GM21528 (cell line): ENCODE measurements around the gene GRK3.

Source experiments
- ATAC-seq: cut with Tn5 transposase; IDR thresholded peaks from one replicate; pipeline ENCODE4 v1.9.1; 2021; ENCODE audit warnings: mild to moderate bottlenecking, moderate library complexity; ENCODE audit not compliant: unreplicated experiment, low FRiP score

Gene GRK3

DNA sequence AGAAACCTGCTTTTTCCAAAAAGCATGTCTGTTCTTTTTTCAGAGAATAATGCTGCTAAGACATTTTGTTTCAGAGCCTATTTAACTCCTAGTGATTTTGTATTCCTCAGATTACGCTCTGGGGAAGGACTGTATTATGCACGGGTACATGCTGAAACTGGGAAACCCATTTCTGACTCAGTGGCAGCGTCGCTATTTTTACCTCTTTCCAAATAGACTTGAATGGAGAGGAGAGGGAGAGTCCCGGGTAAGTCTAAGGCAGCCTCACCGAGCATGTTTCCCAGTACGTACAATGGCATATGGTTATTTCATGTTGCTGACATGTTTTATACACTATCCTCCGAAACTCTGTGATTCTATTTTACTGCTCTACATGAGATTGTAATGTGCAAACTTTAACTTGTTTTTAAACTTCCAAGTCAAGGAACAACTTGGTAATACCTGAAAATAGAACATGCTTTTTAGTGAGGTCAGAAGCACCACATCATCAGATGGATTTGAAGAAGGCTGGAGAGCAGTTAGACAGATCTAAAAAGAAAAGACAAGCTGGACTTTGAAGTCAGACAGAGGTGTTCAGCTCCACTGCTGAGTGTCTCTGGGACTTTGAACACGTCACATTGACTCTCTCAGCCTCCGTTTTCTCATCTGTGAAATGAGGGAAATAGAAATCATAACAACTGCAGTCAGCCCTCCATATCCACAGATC, 153.8 kb downstream of the GRK3 start:
- ATAC-seq, result no peak

DNA sequence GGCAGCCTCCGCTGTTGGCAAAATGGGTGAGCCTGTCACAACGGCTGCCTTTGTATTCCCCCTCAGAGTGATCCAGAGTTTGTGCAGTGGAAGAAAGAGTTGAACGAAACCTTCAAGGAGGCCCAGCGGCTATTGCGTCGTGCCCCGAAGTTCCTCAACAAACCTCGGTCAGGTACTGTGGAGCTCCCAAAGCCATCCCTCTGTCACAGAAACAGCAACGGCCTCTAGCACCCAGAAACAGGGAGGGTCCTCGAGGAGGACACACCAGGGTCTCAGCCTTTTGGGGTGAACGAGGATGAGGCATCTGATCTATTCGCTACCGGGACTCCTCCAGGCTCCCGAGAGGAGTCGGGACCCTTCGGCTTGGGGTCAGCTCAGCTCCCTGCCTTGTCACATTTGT, 157.7 kb downstream of the GRK3 start:
- no peak for ATAC-seq

DNA sequence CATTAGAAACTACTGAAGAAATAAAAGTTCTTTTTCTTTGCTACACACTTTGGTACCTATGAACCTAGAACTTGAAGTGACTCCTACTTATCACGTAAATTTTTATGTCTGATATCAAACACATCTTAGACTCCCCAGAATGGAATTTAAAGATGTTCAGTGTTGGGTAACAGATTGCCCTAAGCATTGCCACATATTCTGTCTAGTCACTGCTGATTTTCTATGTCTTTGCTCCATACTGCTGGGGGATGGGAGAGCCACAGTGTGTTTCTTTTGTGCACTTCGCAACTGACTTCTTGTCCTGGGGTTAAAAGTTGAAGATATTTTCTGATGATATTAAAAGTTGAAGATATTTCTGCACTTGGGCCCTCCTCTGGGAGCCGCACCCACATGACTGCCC, 158.2 kb downstream of the GRK3 start:
- no peak for ATAC-seq

DNA sequence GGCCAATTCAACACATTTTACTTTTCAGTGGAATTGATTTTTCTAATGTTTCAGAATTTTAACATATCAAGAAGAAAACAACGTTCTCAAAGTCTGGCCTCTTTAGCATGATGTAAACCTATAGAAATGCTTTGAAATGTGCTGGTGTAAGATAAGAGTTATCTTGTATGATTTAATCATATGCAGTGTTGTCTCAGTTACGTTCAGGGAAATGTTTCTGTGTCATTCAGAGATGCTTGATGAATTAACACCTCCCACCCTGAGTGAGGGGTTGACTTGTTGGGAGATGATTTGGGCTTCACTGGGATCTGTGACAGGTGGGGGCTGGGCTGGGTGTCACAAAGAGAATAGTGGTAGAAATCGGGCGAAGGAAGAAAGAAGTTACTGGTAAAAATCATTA, 161.8 kb downstream of the GRK3 start:
- ATAC-seq, result no peak

DNA sequence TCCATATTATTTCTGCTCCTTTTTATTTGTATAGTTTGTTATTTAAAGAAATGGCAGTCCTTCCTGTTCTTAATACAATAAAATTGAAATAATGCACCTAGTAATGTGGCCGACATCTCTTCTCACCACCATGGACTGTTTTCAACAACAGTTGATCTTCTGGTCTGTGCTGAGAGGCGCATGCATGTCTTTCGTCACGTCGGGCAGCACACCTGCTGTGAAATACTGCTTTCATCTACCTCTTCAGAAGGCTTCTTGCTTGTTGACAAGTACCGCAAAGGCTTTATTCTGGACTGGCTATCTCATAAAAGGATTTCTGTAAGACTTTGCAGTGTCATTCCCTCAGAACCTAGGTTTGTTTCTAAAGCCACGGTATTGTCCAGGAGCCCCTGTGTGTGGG, 163.6 kb downstream of the GRK3 start:
- no peak for ATAC-seq

DNA sequence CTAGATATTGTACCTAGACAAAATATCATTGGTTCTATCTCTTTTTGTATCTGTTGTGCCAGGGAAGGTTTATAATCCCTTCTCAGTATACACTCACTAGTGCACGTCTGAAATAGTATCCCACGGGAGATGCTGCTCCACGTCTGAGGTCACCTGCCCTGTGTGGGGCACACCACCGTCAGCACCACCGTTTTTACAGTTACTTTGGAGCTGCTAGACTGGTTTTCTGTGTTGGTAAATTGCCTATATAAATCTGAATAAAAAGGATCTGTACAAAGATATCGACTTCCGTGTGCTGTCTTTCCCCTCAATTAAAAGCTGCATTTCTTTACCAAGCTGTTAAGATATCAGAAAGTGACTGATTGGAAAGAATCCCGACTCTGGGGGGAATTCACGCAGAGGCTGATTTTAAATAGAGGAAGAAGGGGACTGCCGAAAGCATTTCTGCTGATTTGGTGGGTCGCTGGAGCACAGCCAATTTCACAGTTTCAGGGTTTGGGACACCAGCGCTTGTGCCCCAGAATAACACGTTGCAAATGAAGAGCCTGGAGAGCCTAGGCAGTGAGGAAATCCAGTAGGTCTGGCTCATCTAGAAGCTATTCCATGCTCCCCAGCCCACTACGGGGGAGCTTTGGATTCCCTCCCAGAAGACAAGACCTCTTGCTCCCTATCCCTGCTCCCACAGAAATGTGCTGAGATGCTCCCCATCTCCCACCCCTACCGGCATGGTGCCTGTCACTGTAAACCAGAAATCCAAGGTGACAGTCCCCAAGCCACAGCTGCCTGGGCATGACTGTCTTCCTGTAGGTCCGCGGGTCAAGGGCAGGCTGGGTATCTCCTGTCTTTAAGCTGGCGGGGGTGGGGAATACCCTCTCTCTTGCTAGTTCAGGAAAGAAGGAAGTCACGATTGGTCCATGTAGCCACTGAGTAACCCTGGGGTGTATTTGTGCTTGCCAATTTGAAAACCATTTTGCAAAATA, 164.8 kb downstream of the GRK3 start:
- ATAC-seq, result no peak

DNA sequence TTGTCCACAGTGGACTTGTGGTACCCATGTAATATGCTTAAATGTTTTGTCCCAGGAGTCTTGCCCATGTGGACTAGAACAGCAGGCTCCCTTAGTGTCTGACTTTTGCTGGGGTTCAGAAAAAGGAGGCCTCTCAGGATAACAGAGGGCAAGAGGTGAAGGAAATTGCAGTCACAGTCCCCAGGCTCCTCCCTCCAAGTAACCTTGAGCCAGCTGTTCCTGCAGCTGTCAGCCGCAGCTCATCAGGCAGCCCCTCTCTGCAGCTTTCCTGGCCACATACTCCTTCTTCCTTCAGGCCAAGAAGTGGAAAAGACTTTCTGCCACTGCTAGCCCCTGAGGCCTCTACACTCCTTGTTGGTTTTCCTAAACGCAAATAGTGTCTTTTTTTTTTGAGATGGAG, 171.2 kb downstream of the GRK3 start:
- ATAC-seq, result no peak

DNA sequence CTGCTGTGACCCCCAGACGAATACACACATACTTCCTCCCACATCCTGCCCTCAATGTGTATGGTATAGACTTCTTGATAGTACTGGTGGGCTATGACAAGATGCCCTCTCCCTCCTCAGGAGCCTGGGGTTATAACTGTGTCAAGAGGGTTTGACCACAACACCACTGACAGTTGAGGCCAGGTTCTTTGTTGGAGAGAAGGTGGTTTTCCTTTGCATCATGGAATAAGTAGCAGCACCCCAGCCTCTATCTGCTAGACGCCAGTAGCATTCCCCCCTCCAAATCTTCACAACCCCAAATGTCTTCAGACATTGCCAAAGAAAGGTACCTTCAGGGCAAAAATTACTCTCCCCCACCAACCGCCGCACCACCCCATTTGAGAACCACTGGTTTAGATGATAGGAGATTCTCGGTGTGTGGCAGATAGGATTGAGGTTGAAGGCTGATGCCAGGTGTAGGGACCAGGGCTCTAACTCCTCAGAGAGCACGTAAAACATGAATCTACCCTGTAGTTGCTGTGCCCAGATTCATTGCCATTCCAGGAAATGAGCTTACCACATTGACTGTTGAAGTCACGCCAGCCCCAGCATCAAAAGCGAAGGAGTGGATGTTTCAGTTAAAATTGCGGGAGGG, 172.0 kb downstream of the GRK3 start:
- ATAC-seq, result no peak

DNA sequence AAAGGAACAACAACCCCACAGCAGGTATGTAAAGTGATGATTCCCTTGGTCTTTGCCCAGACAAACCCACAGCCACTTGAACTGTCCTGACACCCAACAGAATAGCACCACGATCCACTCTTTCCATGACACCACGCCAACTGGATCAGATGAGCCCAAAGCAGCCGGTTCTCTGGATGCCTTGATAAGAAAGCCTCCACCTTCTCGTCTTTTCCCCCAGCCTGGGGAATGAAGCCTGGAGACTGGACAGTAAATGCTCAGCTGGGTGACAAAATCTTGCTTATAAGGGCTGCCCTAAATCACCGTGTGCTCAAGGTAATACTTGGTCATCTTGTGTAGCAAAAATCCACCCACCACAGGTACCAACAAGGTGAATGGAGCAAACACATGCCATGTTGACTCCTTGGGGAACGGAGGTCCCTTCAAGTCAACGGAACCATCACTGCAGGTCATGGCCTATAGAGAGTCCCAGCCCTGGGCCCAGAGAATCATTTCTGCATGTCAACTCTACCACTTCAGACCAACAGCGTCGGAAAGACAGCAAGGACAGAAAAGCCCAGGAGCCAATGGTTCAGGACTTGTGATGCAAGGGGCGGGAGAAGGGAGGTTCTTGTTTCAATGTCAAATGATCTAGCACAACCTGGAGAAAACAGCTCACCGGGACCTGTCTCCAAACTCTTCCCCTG, 175.3 kb downstream of the GRK3 start:
- ATAC-seq, result no peak

DNA sequence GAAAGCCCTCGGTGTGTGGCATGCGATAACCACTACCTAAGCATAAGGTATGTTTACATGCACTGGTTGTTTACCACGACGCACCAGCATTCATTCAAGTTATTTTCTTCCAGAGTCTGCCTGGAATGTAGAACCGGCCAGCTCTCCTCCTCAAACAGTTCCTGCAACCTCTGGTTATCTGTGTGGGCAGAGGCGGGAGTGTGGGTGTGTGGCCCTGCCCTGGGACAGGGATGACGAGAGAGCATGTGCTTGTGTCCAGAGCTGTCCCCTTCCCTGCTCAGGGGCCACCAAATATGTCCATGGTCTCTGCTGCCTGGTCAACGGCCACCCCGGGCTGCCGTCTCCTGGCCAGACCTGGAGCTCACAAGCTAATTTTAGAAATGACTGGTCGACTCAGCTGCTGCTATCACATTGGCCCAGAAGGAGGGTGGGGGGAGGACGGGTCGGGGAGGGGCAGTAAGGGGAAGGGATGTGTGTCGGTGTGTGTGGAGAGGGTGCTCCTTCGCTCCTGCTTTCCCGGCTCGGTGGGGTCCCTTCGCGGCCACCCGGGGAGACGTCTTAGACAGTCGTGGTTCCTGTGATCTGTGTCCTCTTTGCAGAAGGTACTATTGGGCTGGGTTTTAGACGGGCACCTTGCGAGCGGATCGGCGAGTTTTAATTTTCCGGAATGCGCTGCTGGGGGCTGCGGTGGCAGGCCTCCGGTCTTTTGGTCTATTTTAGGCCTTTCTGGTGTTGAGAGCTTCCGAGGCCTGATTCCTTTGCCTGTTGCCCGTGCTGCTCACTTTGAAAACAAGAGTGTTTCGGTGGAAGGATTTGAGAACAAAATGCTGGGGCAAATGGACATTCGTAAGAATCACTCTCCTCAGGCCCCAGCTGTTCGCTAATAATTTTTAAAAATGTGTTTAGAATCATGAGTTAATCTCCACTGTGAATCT, 177.5 kb downstream of the GRK3 start, which contains the start of gene MYO18B:
Gene MYO18B, plus strand, starts transcription at position 497 of the 935 bp plus-strand sequence. CDS start 18,905 bp downstream, outside the sequence.
- ATAC-seq, result no peak

DNA sequence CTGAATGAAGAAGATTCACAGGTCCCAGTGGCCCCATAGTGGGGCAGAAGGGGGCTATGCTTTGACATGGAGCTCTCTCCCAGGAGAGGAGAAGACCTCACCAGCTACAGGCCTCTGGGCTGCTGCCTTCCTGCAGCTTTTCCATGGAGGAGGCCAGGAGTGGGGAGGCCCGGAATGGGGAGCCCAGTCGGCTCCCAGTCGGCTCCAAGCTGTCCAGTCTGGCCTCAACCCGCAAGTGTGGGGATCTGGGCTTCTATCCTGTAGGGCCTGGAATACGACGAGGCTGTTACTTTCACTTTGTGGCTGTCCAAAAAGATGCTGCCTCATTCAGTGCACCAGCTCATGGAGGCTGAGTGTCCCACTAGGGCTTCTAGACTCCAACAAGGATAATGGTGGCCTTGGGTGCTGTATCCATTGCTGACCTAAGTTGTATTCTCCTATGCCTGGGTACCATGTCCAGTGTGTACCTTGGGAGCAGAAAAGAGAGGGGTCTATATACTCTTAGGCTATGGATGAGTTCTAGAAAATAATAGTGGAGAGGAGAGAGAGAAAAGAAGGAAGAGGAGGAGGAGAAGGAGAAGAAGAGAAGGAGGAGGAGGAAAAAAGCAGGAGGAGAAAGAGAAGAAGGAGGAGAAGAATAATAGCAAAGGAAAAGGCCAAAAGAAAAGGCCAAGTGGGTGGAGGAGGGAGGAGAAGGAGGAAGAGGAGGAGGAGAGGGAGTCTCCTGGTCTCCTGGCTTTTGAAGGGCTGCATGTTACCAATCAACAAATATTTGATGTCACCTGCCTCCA, 178.6 kb downstream of the GRK3 start:
- no peak for ATAC-seq

DNA sequence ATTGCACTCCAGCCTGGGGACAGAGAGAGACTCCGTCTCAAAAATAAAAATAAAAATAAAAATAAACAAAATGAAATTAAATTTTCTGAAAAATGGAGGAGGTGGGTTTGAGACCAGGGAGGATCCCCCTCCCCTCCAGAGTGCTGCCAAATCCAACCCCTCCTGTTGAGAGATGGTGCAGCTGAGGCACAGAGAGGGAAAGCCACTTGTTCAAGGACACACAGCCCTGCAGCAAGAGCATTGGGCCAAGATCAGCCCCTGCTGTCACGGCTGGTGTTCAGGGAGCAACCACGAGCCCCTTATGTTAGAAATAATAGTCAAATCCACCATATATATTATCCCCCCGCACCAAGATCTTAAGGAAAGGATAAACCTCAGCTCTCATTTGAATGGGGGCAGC, 180.2 kb downstream of the GRK3 start:
- ATAC-seq, result no peak

DNA sequence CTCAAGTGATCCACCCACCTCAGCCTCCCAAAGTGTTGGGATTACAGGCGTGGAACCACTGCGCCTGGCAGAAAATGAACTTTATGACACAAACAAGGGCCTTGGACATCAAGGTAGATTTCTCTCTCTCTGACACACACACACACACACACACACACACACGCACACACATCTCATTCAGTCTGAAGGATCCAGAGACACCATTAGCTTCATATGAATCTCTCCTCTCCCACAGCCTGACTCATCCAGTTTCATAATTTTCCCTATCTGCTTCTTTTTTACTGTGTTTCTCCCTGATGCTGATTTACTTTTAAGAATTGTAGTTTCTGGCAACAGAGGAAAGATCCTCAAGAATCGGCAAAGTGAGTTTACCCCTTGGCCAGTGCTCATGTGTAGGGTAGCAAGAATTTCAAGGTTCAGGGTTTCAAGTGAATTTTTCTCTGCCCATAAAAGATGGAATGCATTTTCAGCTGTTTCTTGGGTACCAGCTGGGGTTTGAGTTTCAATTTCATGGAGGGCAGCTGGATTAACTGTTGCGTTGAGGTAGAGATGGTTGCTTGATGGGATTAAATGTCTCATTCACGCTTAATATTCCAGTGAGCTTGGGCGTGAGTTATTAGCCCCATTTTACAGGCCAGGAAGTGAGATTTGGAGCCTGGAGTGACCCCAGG, 181.0 kb downstream of the GRK3 start:
- ATAC-seq, result no peak

DNA sequence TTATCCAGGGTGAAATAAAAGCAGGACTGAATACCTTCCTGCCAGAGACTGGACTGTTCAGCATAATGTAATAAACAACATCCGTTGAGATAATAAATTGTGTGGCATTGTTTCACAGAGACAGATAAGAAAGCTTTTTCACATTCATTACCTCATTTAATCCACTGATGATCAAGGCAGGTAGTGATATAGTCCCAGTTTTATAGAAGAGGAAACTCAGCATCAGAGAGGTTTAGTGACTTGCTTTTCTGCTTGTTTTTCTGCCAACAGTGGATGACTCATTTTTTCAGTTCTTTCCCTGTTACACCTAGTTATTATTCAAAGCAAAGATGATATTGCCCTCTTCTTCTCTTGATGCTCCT, 181.5 kb downstream of the GRK3 start:
- no peak for ATAC-seq

DNA sequence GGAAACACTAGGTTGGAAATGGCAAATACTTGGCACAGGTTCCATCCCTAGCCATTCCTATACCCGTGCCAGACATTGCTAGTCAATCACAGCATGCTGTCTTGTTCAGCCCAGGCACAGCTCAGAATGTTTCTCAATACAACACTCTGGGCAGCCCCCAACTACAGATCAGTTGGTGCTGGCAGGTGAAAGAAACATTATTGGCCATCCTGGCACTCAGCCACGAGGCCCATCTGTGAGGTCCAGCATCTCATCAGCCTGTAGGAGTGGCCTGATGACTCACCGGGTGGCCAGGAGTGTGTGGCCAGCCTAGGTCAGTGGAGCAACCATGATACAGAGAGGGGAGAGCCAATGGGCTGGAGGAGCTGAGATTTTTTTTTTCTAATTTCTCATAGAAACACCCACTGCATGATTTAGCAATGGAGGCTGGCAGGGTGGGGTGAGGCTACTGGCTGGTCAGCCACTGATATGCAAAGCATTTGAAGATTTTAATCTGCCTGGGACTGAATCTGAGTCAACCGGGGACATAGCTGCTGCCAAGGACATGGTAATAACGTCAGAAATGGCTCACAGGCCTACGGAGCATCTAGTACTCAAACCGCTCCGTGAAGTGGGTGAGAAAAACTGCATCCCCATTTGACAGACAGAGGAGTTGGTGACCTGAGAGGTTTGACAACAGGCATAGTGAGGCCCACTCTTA, 182.9 kb downstream of the GRK3 start:
- no peak for ATAC-seq

DNA sequence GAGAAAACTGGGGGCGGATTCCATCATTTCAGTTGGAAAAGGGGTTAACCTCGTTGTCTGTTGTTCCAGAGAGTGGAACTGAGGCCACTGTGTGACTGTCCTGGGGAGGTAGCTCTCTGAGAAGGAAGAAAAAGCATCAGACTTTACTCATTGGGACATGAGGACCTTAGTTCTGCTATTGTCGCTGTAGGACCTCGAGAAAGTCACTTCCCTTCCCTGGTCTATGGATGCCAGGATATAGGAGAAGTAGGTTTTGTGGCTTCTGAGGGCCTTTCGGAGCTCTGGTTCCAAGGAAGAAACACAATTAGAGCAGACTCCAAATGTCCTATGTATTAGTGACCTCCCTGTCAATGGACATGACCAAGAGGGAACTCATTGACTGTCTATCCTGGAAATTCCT, 183.7 kb downstream of the GRK3 start:
- no peak for ATAC-seq

DNA sequence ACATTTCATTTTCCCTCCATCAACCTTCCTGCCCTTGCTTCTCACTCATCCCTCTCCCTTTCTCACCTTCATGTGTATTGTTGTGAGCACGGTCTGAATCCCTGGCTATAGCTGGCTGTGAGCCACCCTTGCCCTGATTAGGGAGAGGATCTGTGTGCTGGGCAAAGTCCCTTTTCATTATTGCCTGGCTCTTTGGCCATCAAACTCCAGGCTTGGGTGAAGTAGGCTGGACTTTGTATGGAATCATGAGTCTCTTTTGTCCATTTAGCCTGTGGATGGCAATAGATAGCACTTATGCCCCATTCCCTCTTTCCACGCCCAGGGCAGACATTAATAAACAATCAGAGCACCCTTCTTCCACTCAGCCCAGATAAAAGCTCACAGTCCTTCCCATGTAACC, 184.2 kb downstream of the GRK3 start:
- ATAC-seq, result no peak
